ENCODE data around the gene MORN1.

Gene MORN1

GRCh38 chr1:2412395-2412772 lies 21.0 kb upstream of the MORN1 start, which contains the start of gene PEX10:
PEX10 (minus strand) TSS chr1:2412564; CDS start chr1:2412502, 62 bp downstream.
- peak; percentile 96 to 99 for DNase-seq
- Histone ChIP-seq H3K4me3 (peak within 1 kb of the TSS; percentile 76 to 90), H3K4me1 (peaks cover 0 to 38% (median 26%) of the 10 kb centered on the region in 4 donors), H3K27ac (peak within 1 kb of the TSS; percentile 82 to 95), H3K36me3 (peaks cover 0 to 28% (median 20%) of the 10 kb centered on the region in 3 donors), H3K9me3 (no peaks in the 10 kb centered on the region), H3K27me3 (peaks cover 0 to 23% of the 10 kb centered on the region in 2 donors)
- TF ChIP-seq, protein P1, sequence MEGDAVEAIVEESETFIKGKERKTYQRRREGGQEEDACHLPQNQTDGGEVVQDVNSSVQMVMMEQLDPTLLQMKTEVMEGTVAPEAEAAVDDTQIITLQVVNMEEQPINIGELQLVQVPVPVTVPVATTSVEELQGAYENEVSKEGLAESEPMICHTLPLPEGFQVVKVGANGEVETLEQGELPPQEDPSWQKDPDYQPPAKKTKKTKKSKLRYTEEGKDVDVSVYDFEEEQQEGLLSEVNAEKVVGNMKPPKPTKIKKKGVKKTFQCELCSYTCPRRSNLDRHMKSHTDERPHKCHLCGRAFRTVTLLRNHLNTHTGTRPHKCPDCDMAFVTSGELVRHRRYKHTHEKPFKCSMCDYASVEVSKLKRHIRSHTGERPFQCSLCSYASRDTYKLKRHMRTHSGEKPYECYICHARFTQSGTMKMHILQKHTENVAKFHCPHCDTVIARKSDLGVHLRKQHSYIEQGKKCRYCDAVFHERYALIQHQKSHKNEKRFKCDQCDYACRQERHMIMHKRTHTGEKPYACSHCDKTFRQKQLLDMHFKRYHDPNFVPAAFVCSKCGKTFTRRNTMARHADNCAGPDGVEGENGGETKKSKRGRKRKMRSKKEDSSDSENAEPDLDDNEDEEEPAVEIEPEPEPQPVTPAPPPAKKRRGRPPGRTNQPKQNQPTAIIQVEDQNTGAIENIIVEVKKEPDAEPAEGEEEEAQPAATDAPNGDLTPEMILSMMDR (IDR thresholded peaks at IDR 0.05): no peak
- intact Hi-C loops (cut with DNase I; ENCODE audit: low total_unique reads): loop anchor here (10.0 kb wide), 1 partner anchor 172 kb away; the partner anchor contains the start of gene PRXL2B

GRCh38 chr1:2411801-2412394 lies 20.5 kb upstream of the MORN1 start:
- Histone ChIP-seq H3K27me3 (peaks cover 0 to 18% of the 10 kb centered on the region in 2 donors), H3K4me3 (peak overlapping the region; percentile 76 to 90), H3K27ac (peak overlapping the region; percentile 82 to 95), H3K9me3 (no peaks in the 10 kb centered on the region), H3K36me3 (peaks cover 0 to 33% (median 25%) of the 10 kb centered on the region in 3 donors), H3K4me1 (peaks cover 0 to 34% (median 26%) of the 10 kb centered on the region in 4 donors)
- TF ChIP-seq, protein P1 (IDR thresholded peaks at IDR 0.05): no peak
- DNase-seq: no peak
- intact Hi-C loops (cut with DNase I; ENCODE audit: low total_unique reads): loop anchor here (10.0 kb wide), 1 partner anchor 173 kb away; the partner anchor contains the start of gene PRXL2B

DNA sequence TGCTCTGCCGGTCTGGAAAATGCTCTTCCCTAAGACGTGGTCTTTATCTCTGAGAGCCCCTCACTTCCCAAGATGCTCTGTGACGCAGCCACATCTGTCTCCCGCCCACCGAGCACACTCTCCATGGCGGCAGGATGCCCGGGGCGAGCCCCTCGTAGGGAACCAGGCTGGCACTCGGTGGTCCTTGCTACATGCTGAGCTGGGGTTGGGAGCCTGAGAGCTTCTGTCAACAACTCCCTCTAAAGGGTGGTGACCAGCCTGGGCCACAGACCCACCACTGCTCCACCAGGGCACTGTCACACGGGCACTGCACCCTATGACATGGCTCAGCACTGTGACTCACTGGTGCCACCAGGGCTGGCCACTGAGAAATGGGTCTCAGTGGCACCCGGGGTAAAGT lies 18.4 kb upstream of the MORN1 start:
- Histone ChIP-seq H3K27ac (no peak overlapping the region), H3K4me1 (peaks cover 0 to 27% (median 26%) of the 10 kb centered on the region in 4 donors), H3K4me3 (no peak overlapping the region), H3K9me3 (no peaks in the 10 kb centered on the region), H3K27me3 (no peaks in the 10 kb centered on the region), H3K36me3 (peaks cover 10 to 55% (median 46%) of the 10 kb centered on the region in 3 donors)
- TF ChIP-seq, protein P1 (IDR thresholded peaks at IDR 0.05): no peak
- intact Hi-C loops (cut with DNase I; ENCODE audit: low total_unique reads): loop anchor here (10.0 kb wide), 1 partner anchor 175 kb away; the partner anchor contains the start of gene PRXL2B
- no peak for DNase-seq

GRCh38 chr1:2408859-2409276 lies 17.5 kb upstream of the MORN1 start:
- intact Hi-C loops (cut with DNase I; ENCODE audit: low total_unique reads): no loop called here
- Histone ChIP-seq H3K27ac (no peak overlapping the region), H3K36me3 (peaks cover 18 to 63% (median 55%) of the 10 kb centered on the region in 3 donors), H3K4me1 (peaks cover 0 to 19% (median 18%) of the 10 kb centered on the region in 4 donors), H3K4me3 (no peak overlapping the region), H3K9me3 (no peaks in the 10 kb centered on the region), H3K27me3 (no peaks in the 10 kb centered on the region)
- DNase-seq: no peak
- TF ChIP-seq, protein P1 (IDR thresholded peaks at IDR 0.05): no peak

- DNase-seq: no peak
- TF ChIP-seq, protein P1 (IDR thresholded peaks at IDR 0.05): no peak
- H3K27ac ChIP-seq: no peak overlapping the region
- intact Hi-C loops (cut with DNase I; ENCODE audit: low total_unique reads): no loop called here
- no peaks in the 10 kb centered on the region for H3K27me3 ChIP-seq
- peaks cover 0 to 15% (median 14%) of the 10 kb centered on the region in 4 donors for H3K4me1 ChIP-seq
- peaks cover 23 to 68% (median 59%) of the 10 kb centered on the region in 3 donors for H3K36me3 ChIP-seq
- no peaks in the 10 kb centered on the region for H3K9me3 ChIP-seq
- H3K4me3 ChIP-seq: no peak overlapping the region
These were observed 17.1 kb upstream of the MORN1 start for GRCh38 chr1:2408456-2408855.
